Measurements from ENCODE around the gene DCUN1D3.

DCUN1D3 gene

GRCh38 chr16:20925751-20926150 is 25.6 kb upstream of the DCUN1D3 start:
- no peak overlapping the region for H3K4me3 ChIP-seq (ENCODE audit: low read depth, low read length)
- TF ChIP-seq POLR2A (IDR thresholded peaks at IDR 0.05; ENCODE audit: extremely low read depth, insufficient read length) = no peak
- TF ChIP-seq MYC (IDR thresholded peaks at IDR 0.05; ENCODE audit: low read depth, low read length) = no peak
- TF ChIP-seq MAX (IDR thresholded peaks at IDR 0.05; ENCODE audit: low read depth, low read length) = no peak
- TF ChIP-seq CTCF (IDR thresholded peaks at IDR 0.05; ENCODE audit: low read depth, low read length) = no peak
- no peak for DNase-seq (ENCODE audit: low read depth)

GRCh38 chr16:20923876-20924275 is 23.7 kb upstream of the DCUN1D3 start:
- DNase-seq (ENCODE audit: low read depth) = no peak
- no peak for TF ChIP-seq CTCF (IDR thresholded peaks at IDR 0.05; ENCODE audit: low read depth, low read length)
- TF ChIP-seq POLR2A (IDR thresholded peaks at IDR 0.05; ENCODE audit: extremely low read depth, insufficient read length) = no peak
- no peak for TF ChIP-seq MYC (IDR thresholded peaks at IDR 0.05; ENCODE audit: low read depth, low read length)
- TF ChIP-seq MAX (IDR thresholded peaks at IDR 0.05; ENCODE audit: low read depth, low read length) = no peak
- H3K4me3 ChIP-seq (ENCODE audit: low read depth, low read length) = no peak overlapping the region

- no peak for TF ChIP-seq POLR2A (IDR thresholded peaks at IDR 0.05; ENCODE audit: extremely low read depth, insufficient read length)
- no peak for TF ChIP-seq MAX (IDR thresholded peaks at IDR 0.05; ENCODE audit: low read depth, low read length)
- TF ChIP-seq MYC (IDR thresholded peaks at IDR 0.05; ENCODE audit: low read depth, low read length) = no peak
- TF ChIP-seq CTCF (IDR thresholded peaks at IDR 0.05; ENCODE audit: low read depth, low read length) = no peak
- no peak for DNase-seq (ENCODE audit: low read depth)
- H3K4me3 ChIP-seq (ENCODE audit: low read depth, low read length) = no peak overlapping the region
These were observed 20.6 kb upstream of the DCUN1D3 start for GRCh38 chr16:20920799-20921198.

GRCh38 chr16:20920091-20920490 is 19.9 kb upstream of the DCUN1D3 start:
- DNase-seq (ENCODE audit: low read depth) = no peak
- TF ChIP-seq CTCF (IDR thresholded peaks at IDR 0.05; ENCODE audit: low read depth, low read length) (no peak), MYC (IDR thresholded peaks at IDR 0.05; ENCODE audit: low read depth, low read length) (no peak), POLR2A (IDR thresholded peaks at IDR 0.05; ENCODE audit: extremely low read depth, insufficient read length) (no peak), MAX (IDR thresholded peaks at IDR 0.05; ENCODE audit: low read depth, low read length) (no peak)
- no peak overlapping the region for H3K4me3 ChIP-seq (ENCODE audit: low read depth, low read length)

- DNase-seq (ENCODE audit: low read depth) = no peak
- no peak for TF ChIP-seq POLR2A (IDR thresholded peaks at IDR 0.05; ENCODE audit: extremely low read depth, insufficient read length)
- no peak for TF ChIP-seq MYC (IDR thresholded peaks at IDR 0.05; ENCODE audit: low read depth, low read length)
- no peak for TF ChIP-seq MAX (IDR thresholded peaks at IDR 0.05; ENCODE audit: low read depth, low read length)
- TF ChIP-seq CTCF (IDR thresholded peaks at IDR 0.05; ENCODE audit: low read depth, low read length) = no peak
These were observed 18.5 kb upstream of the DCUN1D3 start for GRCh38 chr16:20918486-20919239.

More at GRCh38 chr16:20918486-20919239, 18.5 kb upstream of the DCUN1D3 start:
- H3K4me3 ChIP-seq (ENCODE audit: low read depth, low read length) = no peak overlapping the region
